ENCODE results near the gene DENND5A. TPM values are rescaled to one million over a fixed set of nuclear protein-coding genes. Genes with fewer than 3 reads are reported as not detected.

The DENND5A gene
- total RNA-seq, 4 donors from 2014 or later = 6.1 to 67.7 (median 23.2) TPM

- Histone ChIP-seq H3K4me1 (no peaks in the 10 kb centered on the region), H3K36me3 (no peaks in the 10 kb centered on the region), H3K27me3 (no peaks in the 10 kb centered on the region), H3K4me3 (no peak overlapping the region), H3K9me3 (no peaks in the 10 kb centered on the region), H3K27ac (no peak overlapping the region)
- no peak for TF ChIP-seq CTCF (IDR thresholded peaks at IDR 0.05)
- no peak for TF ChIP-seq POLR2A (IDR thresholded peaks at IDR 0.05)
- DNase-seq = no peak
These were observed 141.4 kb downstream of the DENND5A start for GRCh38 chr11:9123595-9124304.

GRCh38 chr11:9121469-9121796, 143.7 kb downstream of the DENND5A start:
- no peak overlapping the region for H3K4me3 ChIP-seq
- TF ChIP-seq CTCF (IDR thresholded peaks at IDR 0.05) (no peak), POLR2A (IDR thresholded peaks at IDR 0.05) (no peak)
- no peaks in the 10 kb centered on the region for H3K9me3 ChIP-seq

GRCh38 chr11:9120664-9121468, 144.3 kb downstream of the DENND5A start:
- Histone ChIP-seq H3K4me3 (no peak overlapping the region), H3K27ac (no peak overlapping the region), H3K27me3 (no peaks in the 10 kb centered on the region), H3K36me3 (no peaks in the 10 kb centered on the region), H3K4me1 (no peaks in the 10 kb centered on the region), H3K9me3 (no peaks in the 10 kb centered on the region)
- TF ChIP-seq POLR2A (IDR thresholded peaks at IDR 0.05) (no peak), CTCF (IDR thresholded peaks at IDR 0.05) (no peak)
- no peak for DNase-seq

More at GRCh38 chr11:9121469-9121796, 143.7 kb downstream of the DENND5A start:
- Histone ChIP-seq H3K27me3 (no peaks in the 10 kb centered on the region), H3K4me1 (no peaks in the 10 kb centered on the region), H3K27ac (no peak overlapping the region), H3K36me3 (no peaks in the 10 kb centered on the region)
- DNase-seq = no peak

- H3K4me3 ChIP-seq = no peak overlapping the region
- H3K36me3 ChIP-seq = no peaks in the 10 kb centered on the region
- no peak for TF ChIP-seq POLR2A (IDR thresholded peaks at IDR 0.05)
- no peak for TF ChIP-seq CTCF (IDR thresholded peaks at IDR 0.05)
- no peaks in the 10 kb centered on the region for H3K9me3 ChIP-seq
- DNase-seq = no peak
- H3K27ac ChIP-seq = no peak overlapping the region
- H3K4me1 ChIP-seq = no peaks in the 10 kb centered on the region
- H3K27me3 ChIP-seq = no peaks in the 10 kb centered on the region
These were observed 146.9 kb downstream of the DENND5A start for GRCh38 chr11:9118277-9118676.

GRCh38 chr11:9112075-9112474, 153.1 kb downstream of the DENND5A start:
- no peaks in the 10 kb centered on the region for H3K27me3 ChIP-seq
- peaks cover 0 to 4% (median 0%) of the 10 kb centered on the region in 4 donors for H3K9me3 ChIP-seq
- no peak overlapping the region for H3K27ac ChIP-seq
- DNase-seq = no peak
- no peak overlapping the region for H3K4me3 ChIP-seq
- TF ChIP-seq POLR2A (IDR thresholded peaks at IDR 0.05) (no peak), CTCF (IDR thresholded peaks at IDR 0.05) (no peak)
- H3K36me3 ChIP-seq = no peaks in the 10 kb centered on the region
- H3K4me1 ChIP-seq = no peaks in the 10 kb centered on the region

Data from Peyer's patch (tissue), 4 donors.